22Rv1 (cell line): ENCODE data around the gene ACE2.

Source experiments
- CTCF ChIP-seq: fragments of 450-650 bp; IDR thresholded peaks from 2 replicates; pipeline ENCODE4 v1.5.1; 2017; ENCODE audit warnings: mild to moderate bottlenecking
- ZFX ChIP-seq: fragments of 450-650 bp; IDR thresholded peaks from 2 replicates; pipeline ENCODE4 v1.6.1; 2017; ENCODE audit warnings: antibody characterized with exemption, borderline replicate concordance

DNA sequence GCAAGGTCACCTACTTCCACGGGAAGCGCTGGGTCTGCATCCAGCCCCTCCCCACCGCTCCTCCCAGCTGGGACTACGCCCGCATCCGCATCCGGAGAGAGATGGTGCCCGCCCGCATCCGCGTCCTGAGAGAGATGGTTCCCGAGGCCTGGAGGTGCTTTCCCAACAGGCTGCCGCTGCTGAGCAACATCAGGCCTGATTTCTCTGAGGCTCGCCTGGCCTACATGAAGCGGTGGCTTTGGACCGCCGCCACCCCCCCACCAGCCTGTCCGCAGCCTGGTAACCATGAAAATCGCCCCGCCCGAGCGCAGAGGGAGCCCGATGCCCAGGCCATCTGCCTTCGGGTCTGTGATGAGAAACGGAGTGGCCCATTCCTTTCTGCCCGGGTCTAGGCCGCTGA is 45.8 kb upstream of the ACE2 start:
- TF ChIP-seq CTCF (no peak), ZFX (no peak)
